ENCODE measurements around the gene PARD3B. TPM values are rescaled to one million over a fixed set of nuclear protein-coding genes. Genes with fewer than 3 reads are reported as not detected.

PARD3B gene
- total RNA-seq, 1 experiment from 2014 or later, result 7.6 TPM

DNA sequence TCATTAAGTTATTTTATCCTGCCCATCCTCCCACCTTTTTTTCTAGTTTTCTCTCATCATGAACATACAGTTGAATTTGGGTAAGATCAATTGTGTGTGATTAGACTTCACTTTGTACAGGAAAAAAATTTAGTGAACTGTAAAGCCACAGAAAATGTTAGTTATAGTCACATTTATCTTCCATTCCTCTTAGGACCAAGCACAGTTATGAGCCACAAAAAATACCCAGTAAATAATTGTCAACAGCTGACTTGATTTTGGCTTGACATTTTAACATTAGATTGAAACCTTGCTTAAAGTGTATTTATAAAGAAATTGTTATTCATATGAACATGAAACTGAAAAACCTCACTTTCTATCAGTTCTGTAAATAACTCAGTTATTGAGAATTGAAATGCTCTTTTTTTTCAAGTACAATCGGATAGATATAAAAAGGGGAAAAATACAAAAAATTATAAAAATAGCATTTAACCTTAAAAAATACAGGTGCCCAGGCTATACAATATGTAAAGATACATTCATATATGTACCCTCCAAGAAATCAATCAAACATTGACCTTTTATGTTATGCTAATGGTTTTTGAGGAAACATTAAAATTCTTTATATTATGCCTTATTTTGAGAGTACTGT lies 747.5 kb downstream of the PARD3B start:
- Histone ChIP-seq H3K27me3 (ENCODE audit: insufficient read depth, low read depth) (no peaks in the 10 kb centered on the region), H3K9me3 (ENCODE audit: insufficient read depth, low read depth) (no peaks in the 10 kb centered on the region), H3K27ac (no peak overlapping the region), H2AFZ (no peak overlapping the region), H3K9me2 (ENCODE audit: insufficient read depth) (no peaks in the 10 kb centered on the region), H3F3A (ENCODE audit: insufficient read depth, low read depth) (no peaks in the 10 kb centered on the region), H4K20me1 (ENCODE audit: insufficient read depth) (no peaks in the 10 kb centered on the region), H3K79me2 (ENCODE audit: low read depth) (no peaks in the 10 kb centered on the region), H3K36me3 (ENCODE audit: low read depth) (no peaks in the 10 kb centered on the region), H3K4me3 (no peak overlapping the region), H3K4me1 (replicated peaks; ENCODE audit: insufficient read depth) (no peaks in the 10 kb centered on the region), H3K4me2 (no peak overlapping the region)
- TF ChIP-seq EZH2 (IDR thresholded peaks at IDR 0.05; ENCODE audit: low read depth), result no peak
- no peak for TF ChIP-seq CTCF (conservative IDR thresholded peaks at IDR 0.05)
- CTCF ChIA-PET, result no interaction called here
- no TSS peak for BruUV-seq (replicated peaks)
- POLR2A ChIA-PET (ENCODE audit: unreplicated experiment), result no interaction called here
- DNase-seq, result no peak
- intact Hi-C loops (cut with micrococcal nuclease; ENCODE audit: unreplicated experiment), result no loop called here

GRCh38 chr2:205293559-205293958 lies 748.3 kb downstream of the PARD3B start:
- H3K27me3 ChIP-seq (ENCODE audit: insufficient read depth, low read depth), result no peaks in the 10 kb centered on the region
- no peak for DNase-seq
- no TSS peak for BruUV-seq (replicated peaks)
- ChIA-PET POLR2A (ENCODE audit: unreplicated experiment) (no interaction called here), CTCF (no interaction called here)
- no peak overlapping the region for H3K27ac ChIP-seq
- H3K36me3 ChIP-seq (ENCODE audit: low read depth), result no peaks in the 10 kb centered on the region
- no peaks in the 10 kb centered on the region for H3K9me2 ChIP-seq (ENCODE audit: insufficient read depth)
- no peak overlapping the region for H3K4me3 ChIP-seq
- no peak for TF ChIP-seq EZH2 (IDR thresholded peaks at IDR 0.05; ENCODE audit: low read depth)
- TF ChIP-seq CTCF (conservative IDR thresholded peaks at IDR 0.05), result no peak
- no peak overlapping the region for H2AFZ ChIP-seq
- H3K4me2 ChIP-seq, result no peak overlapping the region
- H3K9me3 ChIP-seq (ENCODE audit: insufficient read depth, low read depth), result no peaks in the 10 kb centered on the region
- H3F3A ChIP-seq (ENCODE audit: insufficient read depth, low read depth), result no peaks in the 10 kb centered on the region
- H4K20me1 ChIP-seq (ENCODE audit: insufficient read depth), result no peaks in the 10 kb centered on the region
- intact Hi-C loops (cut with micrococcal nuclease; ENCODE audit: unreplicated experiment), result no loop called here
- H3K4me1 ChIP-seq (replicated peaks; ENCODE audit: insufficient read depth), result no peaks in the 10 kb centered on the region
- no peaks in the 10 kb centered on the region for H3K79me2 ChIP-seq (ENCODE audit: low read depth)

GRCh38 chr2:205296959-205297358 lies 751.7 kb downstream of the PARD3B start:
- Histone ChIP-seq H3K36me3 (ENCODE audit: low read depth) (no peaks in the 10 kb centered on the region), H4K20me1 (ENCODE audit: insufficient read depth) (no peaks in the 10 kb centered on the region), H3K9me3 (ENCODE audit: insufficient read depth, low read depth) (no peaks in the 10 kb centered on the region), H3K27me3 (ENCODE audit: insufficient read depth, low read depth) (no peaks in the 10 kb centered on the region), H3K4me3 (no peak overlapping the region), H3K4me1 (replicated peaks; ENCODE audit: insufficient read depth) (no peaks in the 10 kb centered on the region), H3K4me2 (no peak overlapping the region), H2AFZ (no peak overlapping the region), H3K27ac (no peak overlapping the region), H3F3A (ENCODE audit: insufficient read depth, low read depth) (no peaks in the 10 kb centered on the region), H3K9me2 (ENCODE audit: insufficient read depth) (no peaks in the 10 kb centered on the region), H3K79me2 (ENCODE audit: low read depth) (no peaks in the 10 kb centered on the region)
- TF ChIP-seq CTCF (conservative IDR thresholded peaks at IDR 0.05) (no peak), EZH2 (IDR thresholded peaks at IDR 0.05; ENCODE audit: low read depth) (no peak)
- ChIA-PET CTCF (no interaction called here), POLR2A (ENCODE audit: unreplicated experiment) (no interaction called here)
- no TSS peak for BruUV-seq (replicated peaks)
- intact Hi-C loops (cut with micrococcal nuclease; ENCODE audit: unreplicated experiment), result no loop called here
- DNase-seq, result no peak

Measured in PC-9 (cell line).